GM20431 (cell line): ENCODE data around the gene SLC7A9.

ENCODE experiments used
- in situ Hi-C: fragments of 300-500 bp; cut with MseI, MboI; formaldehyde crosslinking; loops from one replicate; pipeline ENCODE4 v1.15.0; 2020; ENCODE audit warnings: low sequenced_read_pairs; ENCODE audit not compliant: unreplicated experiment

SLC7A9 gene

GRCh38 chr19:32830231-32831014, 39.1 kb downstream of the SLC7A9 start:
- in situ Hi-C loops: no loop called here

GRCh38 chr19:32829345-32829896, 40.1 kb downstream of the SLC7A9 start:
- in situ Hi-C loops: no loop called here

GRCh38 chr19:32828643-32829344, 40.8 kb downstream of the SLC7A9 start:
- in situ Hi-C loops: no loop called here

GRCh38 chr19:32828139-32828538, 41.4 kb downstream of the SLC7A9 start:
- in situ Hi-C loops: no loop called here

- in situ Hi-C loops: no loop called here
These were observed 44.5 kb downstream of the SLC7A9 start for GRCh38 chr19:32824916-32825608.

GRCh38 chr19:32824191-32824751, 45.3 kb downstream of the SLC7A9 start:
- in situ Hi-C loops: no loop called here

- in situ Hi-C loops: no loop called here
These were observed 45.8 kb downstream of the SLC7A9 start for GRCh38 chr19:32823747-32824102.

- in situ Hi-C loops: no loop called here
These were observed 46.4 kb downstream of the SLC7A9 start for GRCh38 chr19:32822916-32823746.

- in situ Hi-C loops: no loop called here
These were observed 49.9 kb downstream of the SLC7A9 start for GRCh38 chr19:32819419-32820400.

GRCh38 chr19:32818536-32818935, 51.0 kb downstream of the SLC7A9 start:
- in situ Hi-C loops: no loop called here

GRCh38 chr19:32817569-32818476, 51.7 kb downstream of the SLC7A9 start:
- in situ Hi-C loops: no loop called here

GRCh38 chr19:32816555-32817099, 52.9 kb downstream of the SLC7A9 start:
- in situ Hi-C loops: no loop called here

GRCh38 chr19:32814624-32815023, 54.9 kb downstream of the SLC7A9 start:
- in situ Hi-C loops: no loop called here

GRCh38 chr19:32813862-32814425, 55.6 kb downstream of the SLC7A9 start:
- in situ Hi-C loops: no loop called here

- in situ Hi-C loops: no loop called here
These were observed 57.0 kb downstream of the SLC7A9 start for GRCh38 chr19:32812571-32812970.

- in situ Hi-C loops: no loop called here
These were observed 57.5 kb downstream of the SLC7A9 start for GRCh38 chr19:32812036-32812435.

GRCh38 chr19:32811151-32811550, 58.4 kb downstream of the SLC7A9 start:
- in situ Hi-C loops: no loop called here
